Ishikawa (cell line): ENCODE measurements around the gene BEAN1.

ENCODE experiments used
- CEBPB ChIP-seq: IDR thresholded peaks from 2 replicates; pipeline ENCODE4 v1.6.1; 2012
- CREB1 ChIP-seq: IDR thresholded peaks from 2 replicates; pipeline ENCODE4 v1.6.1; 2012; ENCODE audit warnings: low read depth
- EGR1 ChIP-seq: IDR thresholded peaks from 2 replicates; pipeline ENCODE4 v1.6.1; 2012
- EP300 ChIP-seq: IDR thresholded peaks from 2 replicates; pipeline ENCODE4 v1.6.1; 2012; ENCODE audit warnings: borderline replicate concordance
- FOXM1 ChIP-seq: IDR thresholded peaks from 2 replicates; pipeline ENCODE4 v1.6.1; 2012; ENCODE audit warnings: low read depth, borderline replicate concordance
- MAX ChIP-seq: IDR thresholded peaks from 2 replicates; pipeline ENCODE4 v1.6.1; 2012
- NFIC ChIP-seq: IDR thresholded peaks from 2 replicates; pipeline ENCODE4 v1.6.1; 2012
- RAD21 ChIP-seq: IDR thresholded peaks from 2 replicates; pipeline ENCODE4 v1.6.1; 2012; ENCODE audit warnings: low read depth
- REST ChIP-seq: IDR thresholded peaks from 2 replicates; pipeline ENCODE4 v1.6.1; 2012; ENCODE audit warnings: low read depth, mild to moderate bottlenecking
- TAF1 ChIP-seq: IDR thresholded peaks from 2 replicates; pipeline ENCODE4 v1.6.1; 2012; ENCODE audit warnings: low read depth, mild to moderate bottlenecking
- TCF12 ChIP-seq: IDR thresholded peaks from 2 replicates; pipeline ENCODE4 v1.6.1; 2012; ENCODE audit warnings: low read depth
- TEAD4 ChIP-seq: IDR thresholded peaks from 2 replicates; pipeline ENCODE4 v1.6.1; 2012
- USF1 ChIP-seq: IDR thresholded peaks from 2 replicates; pipeline ENCODE4 v1.6.1; 2012
- YY1 ChIP-seq: IDR thresholded peaks from 2 replicates; pipeline ENCODE4 v1.6.1; 2012; ENCODE audit warnings: low read depth
- ZBTB7A ChIP-seq: IDR thresholded peaks from 2 replicates; pipeline ENCODE4 v1.6.1; 2012; ENCODE audit warnings: low read depth

BEAN1 gene

GRCh38 chr16:66442502-66443268, 15.6 kb downstream of the BEAN1 start:
- TF ChIP-seq MAX (no peak), REST (no peak), CEBPB (no peak), EP300 (no peak), FOXM1 (no peak), EGR1 (no peak), YY1 (no peak), TEAD4 (no peak), NFIC (no peak), TCF12 (no peak), ZBTB7A (no peak), CREB1 (no peak), USF1 (no peak), TAF1 (no peak), RAD21 (no peak)

GRCh38 chr16:66443269-66443652, 16.2 kb downstream of the BEAN1 start:
- TF ChIP-seq USF1 = no peak
- no peak for TF ChIP-seq TAF1
- no peak for TF ChIP-seq RAD21
- no peak for TF ChIP-seq NFIC
- no peak for TF ChIP-seq TCF12
- TF ChIP-seq CREB1 = no peak
- no peak for TF ChIP-seq FOXM1
- no peak for TF ChIP-seq TEAD4
- no peak for TF ChIP-seq YY1
- TF ChIP-seq MAX = no peak
- TF ChIP-seq CEBPB = no peak
- TF ChIP-seq ZBTB7A = no peak
- TF ChIP-seq EP300 = no peak
- TF ChIP-seq REST = no peak
- no peak for TF ChIP-seq EGR1

- TF ChIP-seq RAD21 = peak; percentile 19; the same call in 1 of the 2 replicates
- TF ChIP-seq TCF12 = no peak
Observed at GRCh38 chr16:66444049-66444481, 17.0 kb downstream of the BEAN1 start.

- TF ChIP-seq CEBPB (0 out of 2 replicates have a peak, but pooled peaks have one; percentile 28), NFIC (peak; percentile 30; the same call in 1 of the 2 replicates), REST (no peak)
Observed at GRCh38 chr16:66446737-66447136, 19.6 kb downstream of the BEAN1 start.

- TF ChIP-seq USF1 = no peak
Observed at GRCh38 chr16:66447491-66447890, 20.4 kb downstream of the BEAN1 start.
